KOPT-K1 (cell line): ENCODE data around the gene FCGBP.

ENCODE experiments used
- H3K27ac ChIP-seq: fragments of 200-600 bp; sonication (generic); 2 replicates; pipeline ENCODE4 v1.5.1; 2016; ENCODE audit warnings: antibody characterized with exemption, mild to moderate bottlenecking, low read depth, low read length; ENCODE audit not compliant: poor library complexity, severe bottlenecking
- H3K36me3 ChIP-seq: fragments of 200-600 bp; sonication (generic); 2 replicates; pipeline ENCODE4 v1.5.1; 2017; ENCODE audit warnings: antibody characterized with exemption, mild to moderate bottlenecking, low read length, moderate library complexity; ENCODE audit not compliant: insufficient read depth
- H3K9me3 ChIP-seq: fragments of 200-600 bp; sonication (generic); 2 replicates; pipeline ENCODE4 v1.5.1; 2017; ENCODE audit warnings: antibody characterized with exemption, low read length, mild to moderate bottlenecking; ENCODE audit not compliant: insufficient read depth, poor library complexity, severe bottlenecking

The FCGBP gene

DNA sequence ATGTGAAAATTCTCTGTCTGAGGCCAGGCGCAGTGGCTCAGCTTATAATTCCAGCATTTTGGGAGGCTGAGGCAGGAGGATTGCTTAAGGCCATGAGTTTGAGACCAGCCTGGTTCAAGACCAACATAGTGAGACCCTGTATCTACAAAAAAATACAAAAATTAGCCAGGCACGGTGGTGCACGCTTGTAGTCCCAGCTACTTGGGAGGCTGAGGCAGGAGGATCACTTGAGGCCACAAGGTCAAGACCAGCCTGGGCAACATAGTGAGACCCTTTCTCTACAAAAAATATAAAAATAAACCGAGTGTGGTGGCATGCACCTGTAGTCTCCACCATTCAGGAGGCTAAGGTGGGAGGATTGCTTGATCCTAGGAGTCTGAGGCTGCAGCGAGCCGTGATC, 2.2 kb upstream of the FCGBP start:
- Histone ChIP-seq H3K27ac (no peak overlapping the region), H3K9me3 (peaks cover 10% of the 10 kb centered on the region), H3K36me3 (no peaks in the 10 kb centered on the region)

DNA sequence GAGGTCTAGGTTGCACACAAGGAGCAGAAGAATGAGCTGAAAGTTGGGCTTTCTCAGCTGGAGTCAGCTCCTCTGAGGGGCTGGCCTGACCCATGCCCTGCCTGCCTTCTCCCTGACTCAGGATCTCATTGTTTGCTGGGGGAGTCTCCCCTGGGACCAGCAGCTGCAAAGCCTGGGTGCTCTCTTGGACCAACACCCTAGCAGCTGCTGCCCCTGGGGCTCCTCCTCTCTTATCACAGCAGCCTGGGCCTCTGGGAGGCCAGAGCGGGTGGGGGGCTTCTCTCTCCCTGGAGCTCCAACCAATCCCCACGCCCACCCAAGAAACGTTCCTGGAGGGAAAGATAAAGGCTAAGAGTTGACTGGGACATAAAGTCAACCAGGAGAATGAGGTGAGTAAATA, 1.6 kb upstream of the FCGBP start:
- no peaks in the 10 kb centered on the region for H3K36me3 ChIP-seq
- no peak overlapping the region for H3K27ac ChIP-seq

DNA sequence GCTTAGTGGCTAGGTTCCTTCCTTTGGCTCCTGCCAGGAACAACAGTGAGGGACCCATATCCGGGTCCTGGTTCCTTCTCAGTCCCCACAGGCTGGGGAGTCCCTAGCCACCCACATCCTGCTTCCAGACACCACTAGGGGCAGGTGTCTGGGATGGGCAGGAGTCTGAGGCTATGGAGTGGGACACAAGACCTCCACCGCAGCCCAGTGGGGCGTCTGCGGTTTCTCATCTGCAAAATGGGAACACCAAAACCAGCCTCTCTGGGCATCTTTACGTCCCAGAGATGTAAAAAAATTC, 879 bp upstream of the FCGBP start:
- Histone ChIP-seq H3K9me3 (peaks cover 9% of the 10 kb centered on the region), H3K27ac (no peak overlapping the region), H3K36me3 (no peaks in the 10 kb centered on the region)

More for the DNA sequence above, 1.6 kb upstream of the FCGBP start:
- H3K9me3 ChIP-seq, result peaks cover 10% of the 10 kb centered on the region

DNA sequence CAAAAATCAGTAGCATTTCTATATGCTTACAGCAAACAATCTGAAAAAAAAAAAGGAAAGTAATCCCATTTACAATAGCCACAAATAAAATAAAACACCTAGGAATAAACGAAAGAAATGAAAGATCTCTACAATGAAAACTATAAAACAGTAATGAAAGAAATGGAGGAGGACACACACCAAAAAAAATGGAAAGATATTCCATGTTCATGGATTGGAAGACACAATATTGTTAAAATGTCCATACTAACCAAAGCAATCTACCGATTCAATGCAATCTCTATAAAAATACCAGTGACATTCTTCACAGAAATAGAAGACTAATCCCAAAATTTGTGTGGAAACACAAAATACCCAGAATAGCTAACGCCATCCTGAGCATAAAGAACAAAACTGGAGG, 4.7 kb downstream of the FCGBP start:
- no peaks in the 10 kb centered on the region for H3K36me3 ChIP-seq
- no peaks in the 10 kb centered on the region for H3K9me3 ChIP-seq
- H3K27ac ChIP-seq, result no peak overlapping the region

DNA sequence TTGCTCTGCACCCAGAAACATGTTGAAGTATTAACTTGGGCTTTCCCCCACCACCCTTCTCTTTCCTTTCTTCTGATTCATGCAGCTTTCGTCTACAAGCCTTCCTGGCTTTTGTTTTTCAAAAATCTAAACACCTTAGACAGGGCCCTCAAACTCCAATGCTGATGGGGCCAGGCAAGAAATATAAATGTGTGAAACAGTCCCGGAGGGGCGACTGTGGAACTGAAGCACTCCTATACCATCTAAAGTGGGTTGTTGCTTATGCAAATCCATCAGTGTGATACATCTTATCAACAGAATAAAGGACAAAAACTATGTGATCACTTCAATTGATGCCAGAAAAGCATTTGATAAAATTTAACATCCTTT, 6.1 kb downstream of the FCGBP start:
- Histone ChIP-seq H3K9me3 (no peaks in the 10 kb centered on the region), H3K27ac (no peak overlapping the region), H3K36me3 (no peaks in the 10 kb centered on the region)

DNA sequence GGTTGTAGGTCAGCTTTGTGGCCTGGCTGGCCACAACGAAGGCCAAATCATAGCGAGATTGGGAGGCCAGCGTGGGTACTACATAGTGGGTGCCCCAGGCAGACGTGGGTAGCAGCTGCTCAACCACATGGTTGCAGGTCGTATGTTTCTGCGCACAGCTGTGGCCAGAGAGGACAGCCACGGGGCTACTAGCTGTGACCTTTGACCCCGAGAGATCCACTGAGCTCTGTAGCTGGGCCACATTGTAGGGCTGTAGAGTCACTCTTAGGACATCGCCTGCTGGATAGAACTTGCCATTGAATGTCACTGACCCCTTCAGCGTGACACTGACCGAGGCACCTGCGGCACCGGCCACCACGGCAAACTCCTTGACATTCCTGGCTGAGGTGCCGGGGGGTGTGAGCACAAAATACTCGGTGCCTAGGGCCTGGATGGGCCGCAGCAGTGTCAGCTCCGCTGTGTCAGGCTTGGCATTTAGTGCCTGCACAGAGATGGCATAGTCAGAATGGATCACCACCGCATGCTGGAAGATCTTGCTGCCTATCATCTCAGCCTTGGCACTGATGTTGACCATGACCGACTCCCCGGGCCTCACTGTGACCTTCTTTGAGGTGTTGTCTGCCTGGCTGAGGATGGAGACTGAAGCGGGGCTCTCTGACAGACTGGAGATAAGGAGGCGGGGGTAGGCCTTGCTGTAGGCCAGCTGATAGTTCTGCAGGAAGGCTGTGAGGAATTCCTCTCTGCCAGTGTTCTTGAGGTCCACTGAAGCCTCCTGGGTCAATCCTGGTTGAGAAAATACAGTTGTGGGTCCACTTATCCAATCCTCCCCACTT, 6.7 kb downstream of the FCGBP start:
- H3K9me3 ChIP-seq, result no peaks in the 10 kb centered on the region
- no peaks in the 10 kb centered on the region for H3K36me3 ChIP-seq

DNA sequence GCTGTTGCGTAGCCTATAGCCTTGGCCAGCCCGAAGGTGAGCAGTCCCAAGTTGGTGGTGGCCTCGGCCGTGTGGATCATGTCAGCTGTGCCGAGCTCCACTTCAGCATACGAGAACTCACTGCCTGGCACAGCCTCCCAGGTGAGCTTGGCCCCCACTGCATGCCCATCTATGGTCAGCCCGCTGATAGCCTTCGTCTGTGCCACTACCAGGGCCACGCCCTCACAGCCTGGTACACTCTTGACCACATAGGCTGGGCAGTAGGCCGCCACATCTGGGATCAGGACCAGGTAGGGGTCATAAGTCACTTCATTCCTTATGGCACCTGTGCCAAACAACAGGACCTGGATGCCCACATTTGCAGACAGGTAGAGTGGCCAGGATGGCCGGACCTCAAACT, 7.4 kb downstream of the FCGBP start:
- H3K27ac ChIP-seq, result no peak overlapping the region
- H3K9me3 ChIP-seq, result no peaks in the 10 kb centered on the region
- H3K36me3 ChIP-seq, result no peaks in the 10 kb centered on the region

More for the DNA sequence above, 6.7 kb downstream of the FCGBP start:
- no peak overlapping the region for H3K27ac ChIP-seq

DNA sequence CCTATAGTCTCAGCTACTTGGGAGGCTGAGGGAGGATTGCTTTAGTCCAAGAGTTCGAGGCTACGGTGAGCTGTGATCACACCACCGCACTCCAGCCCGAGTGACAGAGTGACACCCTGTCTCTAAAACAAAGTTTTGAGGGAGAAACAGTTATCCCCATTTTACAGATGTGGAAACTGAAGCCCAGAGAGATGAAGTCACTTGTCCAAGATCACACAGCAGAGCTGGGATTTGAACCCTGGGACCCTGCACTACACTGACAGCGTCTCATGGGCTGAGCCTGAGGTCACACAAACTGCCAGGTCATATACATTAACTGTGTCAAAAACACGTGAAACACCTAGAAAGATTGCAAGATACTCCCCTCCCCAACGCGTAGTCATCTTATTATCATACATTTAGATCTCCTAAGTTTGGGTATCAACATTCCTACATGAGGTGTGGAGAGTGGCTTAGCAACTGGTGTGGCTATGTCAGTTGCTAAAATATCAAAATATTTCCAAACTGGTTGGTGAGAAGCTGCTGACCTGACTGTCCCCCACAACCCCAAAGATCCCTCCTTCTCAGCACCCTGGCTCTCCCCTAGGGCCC, 8.2 kb downstream of the FCGBP start:
- no peak overlapping the region for H3K27ac ChIP-seq
- no peaks in the 10 kb centered on the region for H3K36me3 ChIP-seq
- no peaks in the 10 kb centered on the region for H3K9me3 ChIP-seq

DNA sequence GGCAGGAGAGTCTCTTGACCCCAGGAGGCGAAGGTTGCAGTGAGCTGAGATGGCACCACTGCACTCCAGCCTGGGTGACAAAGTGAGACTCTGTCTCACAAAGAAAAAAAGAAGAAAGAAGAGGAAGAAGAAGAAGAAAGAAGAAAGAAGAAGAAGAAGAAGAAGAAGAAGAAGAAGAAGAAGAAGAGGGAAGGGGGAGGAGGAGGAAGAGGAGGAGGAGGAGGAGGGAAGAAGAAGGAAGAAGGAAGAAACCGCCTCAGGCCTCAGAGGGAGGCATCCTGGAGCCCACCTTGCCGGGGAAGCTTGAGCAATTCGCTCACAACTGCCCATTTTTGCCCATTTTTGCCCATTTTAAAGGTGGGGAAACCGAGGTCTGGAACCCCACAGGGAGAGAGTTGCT, 9.5 kb downstream of the FCGBP start:
- Histone ChIP-seq H3K36me3 (no peaks in the 10 kb centered on the region), H3K27ac (no peak overlapping the region), H3K9me3 (no peaks in the 10 kb centered on the region)

DNA sequence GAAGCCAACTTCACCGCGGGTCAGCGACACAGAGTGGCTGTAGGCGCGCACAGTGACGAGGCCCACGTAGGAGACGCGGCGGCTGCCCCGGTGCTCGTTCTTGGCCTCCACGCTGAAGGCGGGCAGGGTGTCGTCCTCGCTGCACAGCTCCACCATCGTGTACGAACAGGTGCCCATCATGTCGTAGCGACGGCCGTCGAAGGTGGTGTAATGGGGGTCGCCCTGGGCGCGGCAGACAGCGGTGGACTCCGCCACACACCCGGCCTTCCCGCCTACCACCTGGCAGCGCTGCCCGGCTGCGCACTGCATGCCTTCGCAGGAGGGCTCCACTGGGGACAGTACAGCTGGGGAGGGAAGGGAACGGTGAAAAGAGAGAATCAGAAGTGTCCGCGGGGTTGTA, 10.0 kb downstream of the FCGBP start:
- Histone ChIP-seq H3K27ac (no peak overlapping the region), H3K36me3 (no peaks in the 10 kb centered on the region), H3K9me3 (no peaks in the 10 kb centered on the region)

DNA sequence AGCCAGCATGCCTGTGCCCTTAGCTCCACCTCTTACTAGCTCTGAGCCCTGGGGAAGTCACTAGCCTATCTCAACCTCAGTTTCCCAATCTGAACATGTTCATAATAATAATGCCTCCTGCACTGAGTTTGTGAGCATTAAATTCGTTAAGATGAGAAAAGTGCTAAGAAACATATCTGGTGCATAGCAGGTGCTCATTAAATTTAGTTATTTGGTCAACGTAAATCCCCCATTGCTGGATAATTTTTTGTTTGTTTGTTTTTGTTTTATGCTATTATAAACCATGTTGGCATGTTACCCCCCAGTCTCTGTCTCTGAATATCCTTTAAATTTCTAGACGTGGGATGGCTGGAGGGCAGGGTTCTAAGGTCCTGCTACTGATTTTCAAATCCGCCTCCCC, 10.6 kb downstream of the FCGBP start:
- Histone ChIP-seq H3K27ac (no peak overlapping the region), H3K36me3 (no peaks in the 10 kb centered on the region), H3K9me3 (no peaks in the 10 kb centered on the region)

DNA sequence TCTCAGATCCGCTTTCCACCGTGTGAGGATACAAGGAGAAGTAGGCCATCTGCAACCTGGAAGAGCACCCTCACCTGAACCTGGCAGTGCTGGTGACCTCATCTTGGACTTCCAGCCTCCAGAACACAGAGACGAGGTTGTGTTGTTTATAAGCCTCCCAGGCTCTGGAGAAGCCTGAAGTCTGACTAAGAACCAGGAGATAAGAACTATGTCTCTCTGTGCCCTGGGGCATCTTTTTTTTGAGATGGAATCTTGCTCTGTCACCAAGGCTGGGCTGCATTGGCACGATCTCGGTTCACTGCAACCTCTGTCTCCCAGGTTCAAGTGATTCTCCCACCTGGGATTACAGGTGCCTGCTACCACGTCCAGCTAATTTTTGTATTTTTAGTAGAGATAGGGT, 14.5 kb downstream of the FCGBP start:
- no peaks in the 10 kb centered on the region for H3K36me3 ChIP-seq

DNA sequence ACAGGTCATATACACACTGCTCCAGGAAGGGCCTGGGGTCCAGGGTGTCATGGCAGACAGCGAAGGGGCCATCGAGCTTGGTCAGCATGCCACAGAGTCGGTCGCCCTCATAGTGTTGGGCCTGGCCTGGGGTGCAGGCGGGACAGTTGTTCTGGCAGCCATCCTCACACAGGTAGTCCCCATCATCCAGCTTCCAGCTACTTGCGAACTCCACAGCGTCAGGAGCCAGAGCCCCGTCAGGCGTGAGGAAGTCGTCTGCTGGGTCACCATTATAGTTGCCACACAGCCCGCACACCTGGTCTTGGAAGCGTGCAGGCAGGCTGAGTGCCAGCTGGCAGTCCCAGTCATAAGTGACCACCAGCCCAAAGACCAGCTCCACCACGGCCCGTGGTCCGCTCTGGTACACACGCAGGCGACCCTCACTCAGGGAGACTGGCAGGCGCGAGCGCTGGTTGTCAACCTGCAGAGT, 16.2 kb downstream of the FCGBP start:
- Histone ChIP-seq H3K27ac (no peak overlapping the region), H3K36me3 (no peaks in the 10 kb centered on the region), H3K9me3 (no peaks in the 10 kb centered on the region)

More for the DNA sequence above, 14.5 kb downstream of the FCGBP start:
- Histone ChIP-seq H3K9me3 (no peaks in the 10 kb centered on the region), H3K27ac (no peak overlapping the region)

DNA sequence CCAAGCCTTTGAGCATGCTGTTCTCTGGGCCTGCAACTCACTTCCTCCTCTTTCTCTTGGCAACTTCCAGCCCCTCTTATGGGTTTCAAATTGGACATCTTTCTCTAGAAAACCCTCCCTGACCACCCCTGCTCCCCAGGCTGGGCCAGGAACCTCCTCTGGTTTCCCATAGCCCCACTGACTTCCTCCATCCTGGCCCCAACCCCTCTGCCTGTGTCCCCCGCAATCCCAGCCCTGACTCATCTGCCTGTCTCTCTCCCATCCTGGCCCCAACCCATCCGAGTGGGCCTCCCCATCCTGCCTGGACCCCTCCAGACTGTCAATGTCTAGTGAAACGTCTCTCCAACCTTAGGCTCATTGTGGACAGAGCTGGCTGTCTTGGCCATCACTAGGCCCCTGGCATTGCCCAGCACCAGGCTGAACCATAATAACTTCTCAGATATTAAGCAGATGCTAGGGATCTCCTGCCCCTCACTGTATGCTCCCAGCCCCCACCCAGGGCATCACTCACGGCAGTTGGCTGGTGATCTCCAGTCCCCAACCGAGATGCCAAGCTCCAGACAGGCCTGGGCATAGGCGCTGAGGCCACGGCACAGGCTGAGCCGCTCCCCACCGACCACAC, 16.8 kb downstream of the FCGBP start:
- Histone ChIP-seq H3K27ac (no peak overlapping the region), H3K9me3 (no peaks in the 10 kb centered on the region), H3K36me3 (no peaks in the 10 kb centered on the region)

DNA sequence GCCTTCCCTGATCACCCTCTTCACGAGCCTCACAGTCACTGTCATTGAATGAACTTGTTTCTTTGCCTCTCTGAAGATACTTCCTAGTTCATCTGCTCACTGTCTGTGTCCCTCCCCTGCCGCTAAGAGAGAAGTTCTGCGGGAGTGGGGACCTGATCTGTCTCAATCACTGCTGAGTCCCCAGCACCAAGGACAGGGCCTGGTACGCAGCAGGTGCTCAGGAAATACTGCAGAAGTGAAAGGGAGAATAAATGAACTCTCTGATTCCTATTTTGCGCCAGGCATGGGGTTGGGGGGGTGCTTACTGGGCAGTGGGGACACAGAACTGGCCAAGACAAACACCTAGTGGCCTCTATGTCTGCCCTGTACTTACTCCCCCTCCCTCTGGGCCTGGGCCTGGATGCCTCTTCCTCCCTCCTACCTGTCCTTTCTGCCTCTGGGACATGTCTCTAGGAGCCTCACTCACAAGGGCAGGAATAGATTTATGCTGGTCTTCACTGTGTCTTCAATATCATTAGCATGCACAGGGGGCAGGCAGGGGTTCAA, 17.5 kb downstream of the FCGBP start:
- Histone ChIP-seq H3K27ac (no peak overlapping the region), H3K36me3 (no peaks in the 10 kb centered on the region), H3K9me3 (no peaks in the 10 kb centered on the region)
